ENCODE results near the gene FXN. TPM values are rescaled to one million over a fixed set of nuclear protein-coding genes. Genes with fewer than 3 reads are reported as not detected.

The FXN gene
- polyA plus RNA-seq, 1 of the 3 experiments (the other 2 are of a cell fraction) = 15.7 TPM

DNA sequence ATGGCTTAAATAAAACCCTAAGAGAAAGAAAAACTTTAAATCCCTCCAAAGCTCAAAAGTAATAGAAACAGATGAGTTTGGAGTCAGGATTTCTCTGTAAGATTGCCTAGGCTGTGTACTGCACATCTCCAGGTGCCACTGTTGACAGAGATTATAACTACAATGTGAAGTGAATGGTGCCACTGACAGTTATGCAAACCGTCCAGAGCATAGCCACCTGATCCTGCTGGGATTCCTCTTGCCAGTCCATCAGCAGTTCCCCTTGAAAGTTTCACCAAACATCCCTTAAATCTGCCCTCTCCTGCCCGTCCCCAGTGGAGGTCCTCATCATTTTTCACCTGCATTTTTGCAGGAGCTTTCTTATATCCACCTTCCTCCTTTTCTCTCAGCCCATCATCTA lies 42.5 kb downstream of the FXN start:
- POLR2A ChIA-PET = no interaction called here
- Histone ChIP-seq H3K4me3 (ENCODE audit: low read depth in 2 of 2, low read length in 1 of 2) (no peak overlapping the region), H3K4me2 (no peak overlapping the region), H3K27me3 (ENCODE audit: insufficient read depth) (no peaks in the 10 kb centered on the region), H3K36me3 (replicated peaks in 1 of 2; ENCODE audit: control insufficient read depth in 1 of 2, insufficient read depth in 2 of 2, low read length in 1 of 2) (no peaks in the 10 kb centered on the region), H3K9me3 (no peaks in the 10 kb centered on the region), H2AFZ (ENCODE audit: low read depth) (no peak overlapping the region), H3F3A (replicated peaks; ENCODE audit: insufficient read depth) (no peaks in the 10 kb centered on the region), H3K9ac (no peak overlapping the region), H3K79me2 (ENCODE audit: insufficient read depth) (no peaks in the 10 kb centered on the region), H4K20me1 (ENCODE audit: insufficient read depth) (no peaks in the 10 kb centered on the region), H3K4me1 (ENCODE audit: control insufficient read depth in 1 of 2, insufficient read depth in 2 of 2, low read depth in 1 of 2, low read length in 1 of 2) (no peaks in the 10 kb centered on the region), H3K9me2 (no peaks in the 10 kb centered on the region), H3K27ac (ENCODE audit: low read depth in 2 of 2, low read length in 1 of 2) (no peak overlapping the region)
- DNase-seq = no peak
- WGBS (ENCODE audit: low lambda C conversion rate) = 68% methylated on average over 2 of the region's 2 CpGs
- CTCF ChIA-PET = interaction anchor here (0.6 to 1.3 kb wide), 3 partner anchors 26 to 122 kb away, joined by 3 read pairs; no protein-coding TSS in a partner anchor
- no peak for TF ChIP-seq EP300 (IDR thresholded peaks at IDR 0.05; ENCODE audit: borderline replicate concordance in 1 of 2, low read depth in 1 of 2, low read length in 1 of 2)
- no peak for TF ChIP-seq FOSL2 (IDR thresholded peaks at IDR 0.05; ENCODE audit: borderline replicate concordance, low read depth)
- TF ChIP-seq, protein P1, sequence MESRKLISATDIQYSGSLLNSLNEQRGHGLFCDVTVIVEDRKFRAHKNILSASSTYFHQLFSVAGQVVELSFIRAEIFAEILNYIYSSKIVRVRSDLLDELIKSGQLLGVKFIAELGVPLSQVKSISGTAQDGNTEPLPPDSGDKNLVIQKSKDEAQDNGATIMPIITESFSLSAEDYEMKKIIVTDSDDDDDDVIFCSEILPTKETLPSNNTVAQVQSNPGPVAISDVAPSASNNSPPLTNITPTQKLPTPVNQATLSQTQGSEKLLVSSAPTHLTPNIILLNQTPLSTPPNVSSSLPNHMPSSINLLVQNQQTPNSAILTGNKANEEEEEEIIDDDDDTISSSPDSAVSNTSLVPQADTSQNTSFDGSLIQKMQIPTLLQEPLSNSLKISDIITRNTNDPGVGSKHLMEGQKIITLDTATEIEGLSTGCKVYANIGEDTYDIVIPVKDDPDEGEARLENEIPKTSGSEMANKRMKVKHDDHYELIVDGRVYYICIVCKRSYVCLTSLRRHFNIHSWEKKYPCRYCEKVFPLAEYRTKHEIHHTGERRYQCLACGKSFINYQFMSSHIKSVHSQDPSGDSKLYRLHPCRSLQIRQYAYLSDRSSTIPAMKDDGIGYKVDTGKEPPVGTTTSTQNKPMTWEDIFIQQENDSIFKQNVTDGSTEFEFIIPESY (IDR thresholded peaks at IDR 0.05; ENCODE audit: borderline replicate concordance, low read depth) = no peak
- TF ChIP-seq RCOR1 (IDR thresholded peaks at IDR 0.05; ENCODE audit: low read length) = no peak
- no peak for TF ChIP-seq RAD21 (IDR thresholded peaks at IDR 0.05; ENCODE audit: low read length)
- TF ChIP-seq, protein P2, sequence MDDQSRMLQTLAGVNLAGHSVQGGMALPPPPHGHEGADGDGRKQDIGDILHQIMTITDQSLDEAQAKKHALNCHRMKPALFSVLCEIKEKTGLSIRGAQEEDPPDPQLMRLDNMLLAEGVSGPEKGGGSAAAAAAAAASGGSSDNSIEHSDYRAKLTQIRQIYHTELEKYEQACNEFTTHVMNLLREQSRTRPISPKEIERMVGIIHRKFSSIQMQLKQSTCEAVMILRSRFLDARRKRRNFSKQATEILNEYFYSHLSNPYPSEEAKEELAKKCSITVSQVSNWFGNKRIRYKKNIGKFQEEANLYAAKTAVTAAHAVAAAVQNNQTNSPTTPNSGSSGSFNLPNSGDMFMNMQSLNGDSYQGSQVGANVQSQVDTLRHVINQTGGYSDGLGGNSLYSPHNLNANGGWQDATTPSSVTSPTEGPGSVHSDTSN (IDR thresholded peaks at IDR 0.05) = no peak
- no peak for TF ChIP-seq SMC3 (IDR thresholded peaks at IDR 0.05; ENCODE audit: low read depth, low read length)
- TF ChIP-seq POLR2AphosphoS5 (IDR thresholded peaks at IDR 0.05; ENCODE audit: low read depth, low read length) = no peak

DNA sequence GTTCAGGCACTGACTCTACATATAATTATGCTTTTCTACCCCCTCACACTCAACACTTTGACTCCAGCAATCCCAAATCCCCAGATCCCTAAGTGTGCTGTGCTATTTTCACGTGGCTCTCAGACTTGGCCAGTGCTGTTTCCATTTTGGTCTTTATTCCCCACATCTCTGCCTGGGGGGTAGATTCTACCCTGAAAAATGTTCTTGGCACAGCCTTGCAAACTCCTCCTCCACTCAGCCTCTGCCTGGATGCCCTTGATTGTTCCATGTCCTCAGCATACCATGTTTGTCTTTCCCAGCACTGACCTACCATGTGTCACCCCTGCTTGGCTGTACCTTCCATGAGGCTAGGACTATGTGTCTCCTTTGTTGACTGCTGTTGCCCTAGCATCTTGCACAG lies 43.0 kb downstream of the FXN start:
- ChIA-PET POLR2A (no interaction called here), CTCF (interaction anchor here (0.7 to 1.3 kb wide), 2 partner anchors 27 to 113 kb away, joined by 3 read pairs; no protein-coding TSS in a partner anchor)
- Histone ChIP-seq H3K79me2 (ENCODE audit: insufficient read depth) (no peaks in the 10 kb centered on the region), H3K9me2 (no peaks in the 10 kb centered on the region), H4K20me1 (ENCODE audit: insufficient read depth) (no peaks in the 10 kb centered on the region), H3K9ac (no peak overlapping the region), H3K4me3 (ENCODE audit: low read depth in 2 of 2, low read length in 1 of 2) (no peak overlapping the region), H3K27me3 (ENCODE audit: insufficient read depth) (no peaks in the 10 kb centered on the region), H3K9me3 (no peaks in the 10 kb centered on the region), H3K4me1 (ENCODE audit: control insufficient read depth in 1 of 2, insufficient read depth in 2 of 2, low read depth in 1 of 2, low read length in 1 of 2) (no peaks in the 10 kb centered on the region), H3K4me2 (no peak overlapping the region), H3F3A (replicated peaks; ENCODE audit: insufficient read depth) (no peaks in the 10 kb centered on the region), H2AFZ (ENCODE audit: low read depth) (no peak overlapping the region), H3K36me3 (replicated peaks in 1 of 2; ENCODE audit: control insufficient read depth in 1 of 2, insufficient read depth in 2 of 2, low read length in 1 of 2) (no peaks in the 10 kb centered on the region), H3K27ac (ENCODE audit: low read depth in 2 of 2, low read length in 1 of 2) (no peak overlapping the region)
- TF ChIP-seq, protein P1 (IDR thresholded peaks at IDR 0.05; ENCODE audit: borderline replicate concordance, low read depth) = no peak
- TF ChIP-seq RFX5 (IDR thresholded peaks at IDR 0.05; ENCODE audit: low read length) (no peak), FOSL2 (IDR thresholded peaks at IDR 0.05; ENCODE audit: borderline replicate concordance, low read depth) (no peak), SMC3 (IDR thresholded peaks at IDR 0.05; ENCODE audit: low read depth, low read length) (no peak), YY1 (IDR thresholded peaks at IDR 0.05; ENCODE audit: low read depth) (no peak), POLR2AphosphoS5 (IDR thresholded peaks at IDR 0.05; ENCODE audit: low read depth, low read length) (no peak), CHD2 (IDR thresholded peaks at IDR 0.05; ENCODE audit: low read length, partially characterized antibody) (no peak), GABPA (IDR thresholded peaks at IDR 0.05; ENCODE audit: low read depth) (no peak), MXI1 (IDR thresholded peaks at IDR 0.05; ENCODE audit: low read depth, low read length) (no peak), TAF1 (IDR thresholded peaks at IDR 0.05; ENCODE audit: borderline replicate concordance, low read depth, low read length) (no peak), FOXM1 (IDR thresholded peaks at IDR 0.05; ENCODE audit: low read depth) (no peak), ELF1 (IDR thresholded peaks at IDR 0.05) (no peak)
- TF ChIP-seq, protein P3, sequence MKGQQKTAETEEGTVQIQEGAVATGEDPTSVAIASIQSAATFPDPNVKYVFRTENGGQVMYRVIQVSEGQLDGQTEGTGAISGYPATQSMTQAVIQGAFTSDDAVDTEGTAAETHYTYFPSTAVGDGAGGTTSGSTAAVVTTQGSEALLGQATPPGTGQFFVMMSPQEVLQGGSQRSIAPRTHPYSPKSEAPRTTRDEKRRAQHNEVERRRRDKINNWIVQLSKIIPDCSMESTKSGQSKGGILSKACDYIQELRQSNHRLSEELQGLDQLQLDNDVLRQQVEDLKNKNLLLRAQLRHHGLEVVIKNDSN (IDR thresholded peaks at IDR 0.05; ENCODE audit: borderline replicate concordance, low read depth) = no peak
- WGBS (ENCODE audit: low lambda C conversion rate) = 41% methylated on average over 1 of the region's 1 CpG
- no peak for DNase-seq
